A549 (cell line): ENCODE data around the gene EPB41L4B. TPM values are rescaled to one million over a fixed set of nuclear protein-coding genes. Genes with fewer than 3 reads are reported as not detected.
A peak's percentile ranks its signal among the peaks of the same experiment; 100 is the strongest.

Experiments used
- BHLHE40 ChIP-seq: IDR thresholded peaks from 2 replicates; pipeline ENCODE4 v1.6.1; 2012; ENCODE audit warnings: low read depth, low read length, inconsistent platforms
- CBX2 ChIP-seq: fragments of 200-600 bp; sonication (generic); IDR thresholded peaks from 2 replicates; pipeline ENCODE4 v1.6.1; 2016; ENCODE audit warnings: low read depth, mild to moderate bottlenecking, borderline replicate concordance
- CBX8 ChIP-seq: fragments of 200-600 bp; sonication (generic); IDR thresholded peaks from 2 replicates; pipeline ENCODE4 v1.6.1; 2016
- CEBPB ChIP-seq, 2 experiments: fragments of >200 bp in 1 of 2; sonication (Bioruptor Twin) in 1 of 2; formaldehyde crosslinking in 1 of 2; IDR thresholded peaks; 2 replicates each; pipeline ENCODE4 v1.6.1; 2012 to 2016
- CHD2 ChIP-seq: fragments of 150-350 bp; IDR thresholded peaks from 2 replicates; pipeline ENCODE4 v1.6.1; 2014; ENCODE audit warnings: low read length; ENCODE audit not compliant: partially characterized antibody
- CHD4 ChIP-seq: fragments of 200-600 bp; sonication (generic); IDR thresholded peaks from 2 replicates; pipeline ENCODE4 v1.6.1; 2016; ENCODE audit warnings: antibody characterized with exemption, mild to moderate bottlenecking, borderline replicate concordance
- E2F6 ChIP-seq: IDR thresholded peaks from 2 replicates; pipeline ENCODE4 v1.6.1; 2012; ENCODE audit warnings: low read depth, borderline replicate concordance
- EP300 ChIP-seq, 2 experiments: fragments of >200 bp; sonication (Bioruptor Twin); formaldehyde crosslinking; IDR thresholded peaks; 2 replicates in 1 of 2; 3 replicates in 1 of 2; pipeline ENCODE4 v1.6.1; 2016 to 2017
- FOSB ChIP-seq: fragments of 250-450 bp; sonication (Bioruptor Pico); IDR thresholded peaks from 2 replicates; pipeline ENCODE4 v1.5.0; 2020; ENCODE audit warnings: mild to moderate bottlenecking, moderate library complexity
- FOSL2 ChIP-seq, 2 experiments: fragments of 450-650 bp in 1 of 2; fragments of >200 bp in 1 of 2; sonication (Bioruptor Twin) in 1 of 2; formaldehyde crosslinking; IDR thresholded peaks; 2 replicates each; pipeline versions ENCODE4 v1.5.0 to v1.6.1; 2016 to 2020; ENCODE audit warnings: mild to moderate bottlenecking in 1 of 2, moderate library complexity in 1 of 2
- GATA3 ChIP-seq: IDR thresholded peaks from 2 replicates; pipeline ENCODE4 v1.6.1; 2012; ENCODE audit warnings: borderline replicate concordance
- HDAC2 ChIP-seq: fragments of 200-600 bp; sonication (generic); IDR thresholded peaks from 2 replicates; pipeline ENCODE4 v1.6.1; 2016
- HES2 ChIP-seq: fragments of >200 bp; sonication (Bioruptor Twin); formaldehyde crosslinking; IDR thresholded peaks from 2 replicates; pipeline ENCODE4 v1.6.1; 2016
- HEYL ChIP-seq: fragments of 250-450 bp; sonication (Bioruptor Pico); IDR thresholded peaks from 2 replicates; pipeline ENCODE4 v1.8.0; 2021; ENCODE audit warnings: mild to moderate bottlenecking, moderate library complexity
- HOXA7 ChIP-seq: fragments of 250-450 bp; sonication (Bioruptor Pico); IDR thresholded peaks from 2 replicates; pipeline ENCODE4 v1.5.0; 2020; ENCODE audit warnings: mild to moderate bottlenecking, moderate library complexity
- HOXB13 ChIP-seq: fragments of 250-450 bp; sonication (Bioruptor Pico); IDR thresholded peaks from 2 replicates; pipeline ENCODE4 v1.5.0; 2020; ENCODE audit warnings: low read depth, mild to moderate bottlenecking, moderate library complexity
- HOXB5 ChIP-seq: fragments of 250-450 bp; sonication (Bioruptor Pico); IDR thresholded peaks from 2 replicates; pipeline ENCODE4 v1.5.0; 2020; ENCODE audit warnings: mild to moderate bottlenecking, moderate library complexity
- JUN ChIP-seq, 2 experiments: fragments of >200 bp; sonication (Bioruptor Twin); formaldehyde crosslinking; IDR thresholded peaks; 2 replicates in 1 of 2; 3 replicates in 1 of 2; pipeline ENCODE4 v1.6.1; 2016 to 2017
- JUNB ChIP-seq: fragments of >200 bp; sonication (Bioruptor Twin); formaldehyde crosslinking; IDR thresholded peaks from 2 replicates; pipeline ENCODE4 v1.6.1; 2016
- KDM1A ChIP-seq: fragments of 200-600 bp; sonication (generic); IDR thresholded peaks from 2 replicates; pipeline ENCODE4 v1.6.1; 2016; ENCODE audit warnings: low read depth, mild to moderate bottlenecking
- MAFK ChIP-seq: fragments of 450-650 bp; IDR thresholded peaks from 2 replicates; pipeline ENCODE4 v1.6.1; 2014; ENCODE audit not compliant: partially characterized antibody
- MAX ChIP-seq: IDR thresholded peaks from 2 replicates; pipeline ENCODE4 v1.6.1; 2012
- MAZ ChIP-seq: fragments of 150-350 bp; IDR thresholded peaks from 2 replicates; pipeline ENCODE4 v1.6.1; 2014; ENCODE audit warnings: antibody characterized with exemption, low read depth, low read length, borderline replicate concordance
- MYC ChIP-seq: IDR thresholded peaks from 2 replicates; pipeline ENCODE4 v1.6.1; 2012; ENCODE audit warnings: mild to moderate bottlenecking, inconsistent platforms, low read length, improper control_type of control experiment, borderline replicate concordance
- NFE2L2 ChIP-seq: fragments of 150-350 bp; conservative IDR thresholded peaks from 2 replicates; pipeline ENCODE4 v1.6.1; 2014; ENCODE audit warnings: low read length
- PHF8 ChIP-seq: fragments of 200-600 bp; sonication (generic); IDR thresholded peaks from 2 replicates; pipeline ENCODE4 v1.6.1; 2016; ENCODE audit warnings: low read depth, mild to moderate bottlenecking, antibody characterized with exemption, moderate library complexity, borderline replicate concordance
- POLR2A ChIP-seq: IDR thresholded peaks from 2 replicates; pipeline ENCODE4 v1.6.1; 2012; ENCODE audit warnings: mild to moderate bottlenecking, low read length
- POLR2AphosphoS2 ChIP-seq: conservative IDR thresholded peaks from 2 replicates; pipeline ENCODE4 v1.6.1; 2012; ENCODE audit warnings: low read length, improper control_type of control experiment, inconsistent platforms
- RAD21 ChIP-seq, 2 experiments: fragments of >200 bp in 1 of 2; sonication (Bioruptor Twin) in 1 of 2; formaldehyde crosslinking in 1 of 2; IDR thresholded peaks in 1 of 2; conservative IDR thresholded peaks in 1 of 2; 2 replicates in 1 of 2; 3 replicates in 1 of 2; pipeline ENCODE4 v1.6.1; 2012 to 2018; ENCODE audit warnings: inconsistent platforms in 1 of 2
- RCOR1 ChIP-seq: fragments of 150-350 bp; IDR thresholded peaks from 2 replicates; pipeline ENCODE4 v1.6.1; 2014; ENCODE audit warnings: antibody characterized with exemption, low read length, low read depth
- RFX5 ChIP-seq: fragments of 450-650 bp; IDR thresholded peaks from 2 replicates; pipeline ENCODE4 v1.7.1; 2014; ENCODE audit warnings: antibody characterized with exemption, mild to moderate bottlenecking, moderate library complexity
- SMC3 ChIP-seq: fragments of >200 bp; sonication (Bioruptor Twin); formaldehyde crosslinking; IDR thresholded peaks from 3 replicates; pipeline ENCODE4 v1.6.1; 2018; ENCODE audit warnings: inconsistent platforms
- TP53 ChIP-seq: fragments of 250-450 bp; sonication (Bioruptor Pico); IDR thresholded peaks from 2 replicates; pipeline ENCODE4 v1.5.0; 2021; ENCODE audit warnings: mild to moderate bottlenecking, moderate library complexity
- ZC3H11A ChIP-seq: fragments of 450-650 bp; IDR thresholded peaks from 2 replicates; pipeline ENCODE4 v1.6.1; 2014; ENCODE audit warnings: antibody characterized with exemption, mild to moderate bottlenecking
- ZFP36 ChIP-seq: fragments of 450-650 bp; IDR thresholded peaks from 2 replicates; pipeline ENCODE4 v1.6.1; 2014; ENCODE audit warnings: borderline replicate concordance; ENCODE audit not compliant: partially characterized antibody
- ZNF302 ChIP-seq: fragments of 250-450 bp; sonication (Bioruptor Pico); IDR thresholded peaks from 2 replicates; pipeline ENCODE4 v1.9.0; 2021; ENCODE audit warnings: inconsistent platforms, mild to moderate bottlenecking, moderate library complexity
- polyA plus RNA-seq, 4 experiments: library from polyadenylated mRNA; depleted of rRNA in 3 of 4; stranded (reverse); fragments of >200 nt; fragmentation: RNase III in 1 of 4; extraction: RNeasy Plus Mini Kit Qiagen cat#74134 plus additional on column Dnase treatment in 1 of 4; gene quantifications; 2 replicates in 3 of 4; 3 replicates in 1 of 4; pipeline ENCODE4 v1.2.3, GENCODE V29; 2011 to 2017
- TF ChIP-seq, protein P1 (sequence below): fragments of >200 bp; sonication (Bioruptor Twin); formaldehyde crosslinking; IDR thresholded peaks from 3 replicates; pipeline ENCODE4 v1.6.1; 2016
- TF ChIP-seq, protein P2 (sequence below): IDR thresholded peaks from 2 replicates; pipeline ENCODE4 v1.6.1; 2012
- TF ChIP-seq, protein P3 (sequence below): fragments of 250-450 bp; sonication (Bioruptor Pico); IDR thresholded peaks from 2 replicates; pipeline ENCODE4 v1.5.0; 2020; ENCODE audit warnings: low read depth, mild to moderate bottlenecking, moderate library complexity
- TF ChIP-seq, protein P4 (sequence below): fragments of 150-350 bp; IDR thresholded peaks from 2 replicates; pipeline ENCODE4 v1.6.1; 2014; ENCODE audit warnings: low read depth, mild to moderate bottlenecking, low read length

Gene EPB41L4B
- polyA plus RNA-seq, 2 of the 4 experiments (the other 2 are of a cell fraction): 7.9 to 22.0 TPM

DNA sequence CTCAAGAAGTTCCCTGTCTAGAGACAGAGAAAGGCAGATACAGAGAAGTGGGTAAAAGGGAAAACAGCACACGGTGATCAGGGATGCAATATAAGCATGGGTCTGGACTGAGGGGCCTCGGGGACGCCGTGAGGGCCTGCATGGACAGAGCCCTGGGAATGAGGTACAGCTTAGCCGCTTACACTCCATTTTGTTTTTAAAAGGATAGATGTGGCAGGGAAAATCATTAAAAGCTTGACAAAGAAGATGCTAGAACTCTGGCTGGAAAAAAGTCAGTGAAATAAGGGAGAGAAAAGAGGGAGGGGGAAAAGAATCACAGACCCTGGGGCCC lies 69.1 kb downstream of the EPB41L4B start (continued):
- no peak for TF ChIP-seq JUN (IDR thresholded peaks at IDR 0.05)
- TF ChIP-seq GATA3: no peak
- no peak for TF ChIP-seq ZC3H11A
- no peak for TF ChIP-seq E2F6
- no peak for TF ChIP-seq HOXA7 (CRISPR knock-in tag)
- TF ChIP-seq HOXB5 (CRISPR knock-in tag): peak; percentile 89
- TF ChIP-seq RFX5: no peak
- TF ChIP-seq NFE2L2: no peak
- no peak for TF ChIP-seq HES2
- no peak for TF ChIP-seq CBX8
- TF ChIP-seq SMC3: no peak
- no peak for TF ChIP-seq CBX2
- TF ChIP-seq CHD2: no peak
- TF ChIP-seq TP53: 0 out of 2 replicates have a peak, but pooled peaks have one; percentile 41
- no peak for TF ChIP-seq ZFP36
- TF ChIP-seq CEBPB (IDR thresholded peaks at IDR 0.05): no peak
- TF ChIP-seq, protein P1, sequence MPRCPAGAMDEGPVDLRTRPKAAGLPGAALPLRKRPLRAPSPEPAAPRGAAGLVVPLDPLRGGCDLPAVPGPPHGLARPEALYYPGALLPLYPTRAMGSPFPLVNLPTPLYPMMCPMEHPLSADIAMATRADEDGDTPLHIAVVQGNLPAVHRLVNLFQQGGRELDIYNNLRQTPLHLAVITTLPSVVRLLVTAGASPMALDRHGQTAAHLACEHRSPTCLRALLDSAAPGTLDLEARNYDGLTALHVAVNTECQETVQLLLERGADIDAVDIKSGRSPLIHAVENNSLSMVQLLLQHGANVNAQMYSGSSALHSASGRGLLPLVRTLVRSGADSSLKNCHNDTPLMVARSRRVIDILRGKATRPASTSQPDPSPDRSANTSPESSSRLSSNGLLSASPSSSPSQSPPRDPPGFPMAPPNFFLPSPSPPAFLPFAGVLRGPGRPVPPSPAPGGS: no peak
- TF ChIP-seq HDAC2: no peak
- TF ChIP-seq RCOR1: no peak
- TF ChIP-seq, protein P2, sequence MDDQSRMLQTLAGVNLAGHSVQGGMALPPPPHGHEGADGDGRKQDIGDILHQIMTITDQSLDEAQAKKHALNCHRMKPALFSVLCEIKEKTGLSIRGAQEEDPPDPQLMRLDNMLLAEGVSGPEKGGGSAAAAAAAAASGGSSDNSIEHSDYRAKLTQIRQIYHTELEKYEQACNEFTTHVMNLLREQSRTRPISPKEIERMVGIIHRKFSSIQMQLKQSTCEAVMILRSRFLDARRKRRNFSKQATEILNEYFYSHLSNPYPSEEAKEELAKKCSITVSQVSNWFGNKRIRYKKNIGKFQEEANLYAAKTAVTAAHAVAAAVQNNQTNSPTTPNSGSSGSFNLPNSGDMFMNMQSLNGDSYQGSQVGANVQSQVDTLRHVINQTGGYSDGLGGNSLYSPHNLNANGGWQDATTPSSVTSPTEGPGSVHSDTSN: no peak
- no peak for TF ChIP-seq RAD21 (conservative IDR thresholded peaks at IDR 0.05 in 1 of 2, IDR thresholded peaks at IDR 0.05 in 1 of 2)
- no peak for TF ChIP-seq JUNB
- peak; percentile 94 for TF ChIP-seq HEYL (CRISPR knock-in tag)
- TF ChIP-seq FOSL2 (IDR thresholded peaks at IDR 0.05): no peak
- no peak for TF ChIP-seq FOSL2 (CRISPR knock-in tag; IDR thresholded peaks at IDR 0.05)
- TF ChIP-seq EP300 (IDR thresholded peaks at IDR 0.05): no peak
- TF ChIP-seq, protein P3, sequence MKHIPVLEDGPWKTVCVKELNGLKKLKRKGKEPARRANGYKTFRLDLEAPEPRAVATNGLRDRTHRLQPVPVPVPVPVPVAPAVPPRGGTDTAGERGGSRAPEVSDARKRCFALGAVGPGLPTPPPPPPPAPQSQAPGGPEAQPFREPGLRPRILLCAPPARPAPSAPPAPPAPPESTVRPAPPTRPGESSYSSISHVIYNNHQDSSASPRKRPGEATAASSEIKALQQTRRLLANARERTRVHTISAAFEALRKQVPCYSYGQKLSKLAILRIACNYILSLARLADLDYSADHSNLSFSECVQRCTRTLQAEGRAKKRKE (CRISPR knock-in tag): peak; percentile 95
- no peak for TF ChIP-seq MAZ
- no peak for TF ChIP-seq POLR2AphosphoS2
- TF ChIP-seq ZNF302 (CRISPR knock-in tag): peak; percentile 64; the same call in 1 of the 2 replicates
- no peak for TF ChIP-seq MYC
- TF ChIP-seq POLR2A: no peak
- peak; percentile 78; the same call in 1 of the 2 replicates for TF ChIP-seq FOSB (CRISPR knock-in tag)
- no peak for TF ChIP-seq KDM1A
- TF ChIP-seq BHLHE40: no peak
- TF ChIP-seq, protein P4, sequence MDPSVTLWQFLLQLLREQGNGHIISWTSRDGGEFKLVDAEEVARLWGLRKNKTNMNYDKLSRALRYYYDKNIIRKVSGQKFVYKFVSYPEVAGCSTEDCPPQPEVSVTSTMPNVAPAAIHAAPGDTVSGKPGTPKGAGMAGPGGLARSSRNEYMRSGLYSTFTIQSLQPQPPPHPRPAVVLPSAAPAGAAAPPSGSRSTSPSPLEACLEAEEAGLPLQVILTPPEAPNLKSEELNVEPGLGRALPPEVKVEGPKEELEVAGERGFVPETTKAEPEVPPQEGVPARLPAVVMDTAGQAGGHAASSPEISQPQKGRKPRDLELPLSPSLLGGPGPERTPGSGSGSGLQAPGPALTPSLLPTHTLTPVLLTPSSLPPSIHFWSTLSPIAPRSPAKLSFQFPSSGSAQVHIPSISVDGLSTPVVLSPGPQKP: no peak
- TF ChIP-seq PHF8: no peak
- TF ChIP-seq MAFK: no peak
- no peak for TF ChIP-seq MAX
- TF ChIP-seq CHD4: no peak
- peak; percentile 91; the same call in 1 of the 2 replicates for TF ChIP-seq HOXB13 (CRISPR knock-in tag)
